CD4-positive, alpha-beta T cell (primary cell): Measurements from ENCODE around the gene BPIFB2. TPM values are rescaled to one million over a fixed set of nuclear protein-coding genes. Genes with fewer than 3 reads are reported as not detected.

Source experiments
- ATAC-seq: fragments of 200-7000 bp; cut with Tn5 transposase; one replicate; pipeline ENCODE4 v1.10.0; 2022; ENCODE audit warnings: mild to moderate bottlenecking; ENCODE audit not compliant: poor library complexity
- CTCF ChIA-PET: fragments of 350-600 bp; sonication (Branson Sonifier 250); formaldehyde crosslinking; loops from one replicate; lab custom pipeline; 2021; ENCODE audit warnings: antibody characterized with exemption, inconsistent platforms; lab: Charles Lee
- POLR2A ChIA-PET: fragments of 350-600 bp; sonication (Branson Sonifier 250); formaldehyde crosslinking; loops from one replicate; lab custom pipeline; 2021; ENCODE audit warnings: antibody characterized with exemption, inconsistent platforms; lab: Charles Lee
- DNase-seq, 14 experiments: peaks; one replicate each; pipeline ENCODE4 v3.0.0-alpha.2; 2013 to 2020; ENCODE audit warnings: mixed read lengths in 2 of 14
- H3K27ac ChIP-seq, 2 donors: one replicate each; pipeline versions ENCODE4 v1.5.1 to v1.7.0; 2013; ENCODE audit warnings: low read length in 2 of 2, low read depth in 1 of 2, mild to moderate bottlenecking in 1 of 2
- H3K27me3 ChIP-seq, 2 experiments: 1 replicate in 1 of 2; 2 replicates in 1 of 2; pipeline versions ENCODE4 v1.6.1 to v1.7.0; 2013; ENCODE audit warnings: low read length in 2 of 2, control low read depth in 1 of 2, mild to moderate bottlenecking in 1 of 2, moderate library complexity in 1 of 2; ENCODE audit not compliant: insufficient read depth in 2 of 2, control insufficient read depth in 1 of 2
- H3K36me3 ChIP-seq: one replicate; pipeline ENCODE4 v1.6.1; 2013; ENCODE audit warnings: low read length, control low read depth; ENCODE audit not compliant: insufficient read depth
- H3K4me1 ChIP-seq: one replicate; pipeline ENCODE4 v1.6.1; 2013; ENCODE audit warnings: low read length, control low read depth; ENCODE audit not compliant: insufficient read depth
- H3K4me3 ChIP-seq: one replicate; pipeline ENCODE4 v1.5.1; 2013; ENCODE audit warnings: mild to moderate bottlenecking, low read length, moderate library complexity
- H3K9me3 ChIP-seq, 2 experiments: 1 replicate in 1 of 2; 2 replicates in 1 of 2; pipeline versions ENCODE4 v1.6.1 to v1.7.0; 2013; ENCODE audit warnings: low read length in 2 of 2, mild to moderate bottlenecking in 2 of 2, control low read depth in 1 of 2, moderate library complexity in 1 of 2; ENCODE audit not compliant: control insufficient read depth in 1 of 2, insufficient read depth in 1 of 2
- H3K27ac Mint-ChIP-seq: one replicate; pipeline ENCODE4 v1.8.0; 2020; ENCODE audit warnings: mixed read lengths
- H3K27me3 Mint-ChIP-seq: one replicate; pipeline ENCODE4 v1.8.0; 2021; ENCODE audit warnings: mixed read lengths
- H3K36me3 Mint-ChIP-seq: one replicate; pipeline ENCODE4 v1.8.0; 2021; ENCODE audit warnings: low read depth, mixed read lengths
- H3K4me1 Mint-ChIP-seq: one replicate; pipeline ENCODE4 v1.8.0; 2021; ENCODE audit warnings: low read depth, mixed read lengths
- H3K4me3 Mint-ChIP-seq: one replicate; pipeline ENCODE4 v1.8.0; 2020; ENCODE audit warnings: mild to moderate bottlenecking, mixed read lengths
- H3K9me3 Mint-ChIP-seq: one replicate; pipeline ENCODE4 v1.8.0; 2020; ENCODE audit warnings: mixed read lengths
- intact Hi-C, 2 experiments: fragments of 100-400 bp; cut with DNase I in 1 of 2; cut with micrococcal nuclease in 1 of 2; formaldehyde crosslinking; loops; one replicate each; pipeline versions ENCODE4 v1.15.1 to v1.9.0; 2023 to 2025; cut with DNase I, micrococcal nuclease
- total RNA-seq, 174 experiments: library from RNA in 2 of 174; stranded (reverse) in 2 of 174; gene quantifications; one replicate each; pipeline ENCODE4 v1.2.3 and lab custom pipeline; 2021 to 2026
- TF ChIP-seq, protein P1 (sequence below): fragments of 200-600 bp; IDR thresholded peaks from one replicate; pipeline ENCODE4 v1.8.0; 2022; ENCODE audit warnings: antibody characterized with exemption, mild to moderate bottlenecking

BPIFB2 gene
- total RNA-seq, 2 experiments from 2014 or later = not detected

DNA sequence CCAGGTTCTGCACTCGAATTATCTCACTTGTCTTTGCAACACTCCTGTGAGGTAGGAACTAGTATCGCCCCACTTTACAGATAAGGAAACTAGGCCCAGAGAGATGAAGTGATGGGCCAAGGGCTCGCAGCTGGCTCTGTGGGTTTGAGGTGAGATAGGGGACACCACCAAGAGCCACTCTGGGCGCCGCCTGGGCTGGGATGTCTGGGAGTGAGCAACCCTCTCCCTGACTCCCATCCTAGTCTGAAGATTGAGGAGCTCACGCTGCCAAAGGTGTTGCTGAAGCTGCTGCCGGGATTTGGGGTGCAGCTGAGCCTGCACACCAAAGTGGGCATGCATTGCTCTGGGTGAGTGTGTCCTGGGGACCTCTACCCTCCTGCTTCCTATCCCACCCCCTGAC is 51.6 kb downstream of the BPIFB2 start:
- ChIA-PET POLR2A (no interaction called here), CTCF (no interaction called here)
- Histone ChIP-seq H3K9me3 (no peaks in the 10 kb centered on the region), H3K4me3 (no peak overlapping the region), H3K4me1 (no peaks in the 10 kb centered on the region), H3K27me3 (no peaks in the 10 kb centered on the region), H3K36me3 (no peaks in the 10 kb centered on the region), H3K27ac (no peak overlapping the region)
- DNase-seq (no peak), ATAC-seq (no peak)
- intact Hi-C loops = no loop called here
- Mint-ChIP-seq H3K9me3 (no peaks in the 10 kb centered on the region), H3K4me1 (no peaks in the 10 kb centered on the region), H3K4me3 (no peak overlapping the region), H3K36me3 (no peaks in the 10 kb centered on the region), H3K27ac (no peak overlapping the region), H3K27me3 (no peaks in the 10 kb centered on the region)
- TF ChIP-seq, protein P1, sequence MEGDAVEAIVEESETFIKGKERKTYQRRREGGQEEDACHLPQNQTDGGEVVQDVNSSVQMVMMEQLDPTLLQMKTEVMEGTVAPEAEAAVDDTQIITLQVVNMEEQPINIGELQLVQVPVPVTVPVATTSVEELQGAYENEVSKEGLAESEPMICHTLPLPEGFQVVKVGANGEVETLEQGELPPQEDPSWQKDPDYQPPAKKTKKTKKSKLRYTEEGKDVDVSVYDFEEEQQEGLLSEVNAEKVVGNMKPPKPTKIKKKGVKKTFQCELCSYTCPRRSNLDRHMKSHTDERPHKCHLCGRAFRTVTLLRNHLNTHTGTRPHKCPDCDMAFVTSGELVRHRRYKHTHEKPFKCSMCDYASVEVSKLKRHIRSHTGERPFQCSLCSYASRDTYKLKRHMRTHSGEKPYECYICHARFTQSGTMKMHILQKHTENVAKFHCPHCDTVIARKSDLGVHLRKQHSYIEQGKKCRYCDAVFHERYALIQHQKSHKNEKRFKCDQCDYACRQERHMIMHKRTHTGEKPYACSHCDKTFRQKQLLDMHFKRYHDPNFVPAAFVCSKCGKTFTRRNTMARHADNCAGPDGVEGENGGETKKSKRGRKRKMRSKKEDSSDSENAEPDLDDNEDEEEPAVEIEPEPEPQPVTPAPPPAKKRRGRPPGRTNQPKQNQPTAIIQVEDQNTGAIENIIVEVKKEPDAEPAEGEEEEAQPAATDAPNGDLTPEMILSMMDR = no peak

DNA sequence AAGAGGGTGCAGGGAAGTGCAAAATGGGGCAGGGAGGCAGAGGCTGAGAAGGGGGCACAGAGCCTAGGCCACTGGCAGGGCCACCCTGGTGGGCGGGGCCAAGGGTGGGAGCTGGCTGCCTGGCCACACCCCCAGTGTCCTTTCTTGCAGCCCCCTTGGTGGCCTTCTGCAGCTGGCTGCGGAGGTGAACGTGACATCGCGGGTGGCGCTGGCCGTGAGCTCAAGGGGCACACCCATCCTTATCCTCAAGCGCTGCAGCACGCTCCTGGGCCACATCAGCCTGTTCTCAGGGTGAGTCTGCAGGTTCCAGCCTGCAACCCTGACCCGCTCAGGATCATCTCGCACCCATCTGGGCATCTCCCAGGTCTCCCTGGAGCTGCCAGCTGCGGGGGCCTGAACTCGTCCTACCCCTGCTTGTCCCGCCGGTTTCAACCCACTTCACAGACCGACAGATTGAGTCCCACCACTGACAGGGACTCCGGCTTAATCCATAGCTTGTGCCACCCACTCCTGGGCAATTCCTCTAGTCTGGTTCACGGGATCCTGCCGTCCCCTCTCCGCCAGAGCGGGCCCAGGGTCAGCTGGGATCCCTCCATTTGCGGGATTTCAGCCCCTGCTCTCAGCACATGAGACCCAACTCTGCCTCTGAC is 52.4 kb downstream of the BPIFB2 start:
- H3K27ac Mint-ChIP-seq = no peak overlapping the region

DNA sequence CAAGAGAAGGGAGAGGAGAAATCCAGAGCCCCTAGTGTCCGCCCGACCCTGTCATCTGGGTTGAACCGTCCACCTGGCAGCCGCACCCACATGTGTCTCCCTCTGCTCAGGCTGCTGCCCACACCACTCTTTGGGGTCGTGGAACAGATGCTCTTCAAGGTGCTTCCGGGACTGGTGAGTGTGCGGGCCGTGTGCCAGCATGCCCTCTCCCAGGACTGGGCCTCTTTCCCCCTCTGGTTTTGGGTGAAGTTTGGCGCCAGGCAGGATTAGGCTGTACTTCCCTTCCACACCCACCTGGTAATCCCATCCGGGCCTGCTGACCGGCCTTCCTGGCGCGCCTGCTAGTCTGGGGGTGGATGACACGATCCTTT is 54.1 kb downstream of the BPIFB2 start:
- Mint-ChIP-seq H3K36me3 (no peaks in the 10 kb centered on the region), H3K9me3 (no peaks in the 10 kb centered on the region), H3K27me3 (no peaks in the 10 kb centered on the region), H3K4me3 (no peak overlapping the region), H3K4me1 (no peaks in the 10 kb centered on the region), H3K27ac (no peak overlapping the region)
- DNase-seq = no peak
- no peak for ATAC-seq
- Histone ChIP-seq H3K4me1 (no peaks in the 10 kb centered on the region), H3K27ac (no peak overlapping the region), H3K36me3 (no peaks in the 10 kb centered on the region), H3K27me3 (no peaks in the 10 kb centered on the region), H3K4me3 (no peak overlapping the region), H3K9me3 (no peaks in the 10 kb centered on the region)
- ChIA-PET POLR2A (no interaction called here), CTCF (no interaction called here)
- intact Hi-C loops = no loop called here
- TF ChIP-seq, protein P1 = no peak

More for the DNA sequence above, 52.4 kb downstream of the BPIFB2 start:
- TF ChIP-seq, protein P1 = no peak
- ATAC-seq = no peak
- H3K27me3 ChIP-seq = no peaks in the 10 kb centered on the region
- intact Hi-C loops = no loop called here
- no peaks in the 10 kb centered on the region for H3K9me3 Mint-ChIP-seq
- DNase-seq = no peak
- no peaks in the 10 kb centered on the region for H3K36me3 Mint-ChIP-seq
- no peaks in the 10 kb centered on the region for H3K9me3 ChIP-seq
- H3K4me1 Mint-ChIP-seq = no peaks in the 10 kb centered on the region
- no peak overlapping the region for H3K27ac ChIP-seq
- H3K36me3 ChIP-seq = no peaks in the 10 kb centered on the region
- no peak overlapping the region for H3K4me3 Mint-ChIP-seq
- ChIA-PET POLR2A (no interaction called here), CTCF (no interaction called here)
- H3K27me3 Mint-ChIP-seq = no peaks in the 10 kb centered on the region
- no peak overlapping the region for H3K4me3 ChIP-seq
- H3K4me1 ChIP-seq = no peaks in the 10 kb centered on the region
